ENCODE measurements around the gene RELN. TPM values are rescaled to one million over a fixed set of nuclear protein-coding genes. Genes with fewer than 3 reads are reported as not detected.

Gene RELN
- total and polyA plus RNA-seq, 10 of the 15 experiments (the other 5 are each of a cell fraction or from before 2014, with no cell fraction given): 0.11 to 0.21 TPM; not detected in 8

DNA sequence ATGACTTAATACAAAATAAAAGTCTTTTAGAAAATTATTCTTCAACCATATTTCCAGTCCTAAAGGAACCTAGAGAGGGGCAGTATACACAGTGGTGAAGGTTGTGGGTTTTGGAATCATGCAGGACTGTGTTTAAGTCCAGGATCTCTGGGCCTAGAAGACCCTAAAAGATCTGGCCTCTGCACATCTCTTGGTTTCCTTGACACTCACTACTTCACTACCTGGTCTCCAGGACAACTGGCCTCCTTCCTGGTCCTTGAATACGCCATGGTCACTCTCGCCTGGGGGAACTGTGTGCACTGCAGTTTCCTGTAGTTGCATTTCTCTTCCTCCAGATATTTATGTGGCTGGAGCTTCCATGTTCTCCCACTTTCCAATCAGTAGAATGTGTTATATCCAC lies 360.7 kb downstream of the RELN start:
- no peak for DNase-seq (ENCODE audit: low read depth, low spot score)

More for the DNA sequence above, 360.7 kb downstream of the RELN start:
- CTCF ChIA-PET: no interaction called here
- no peaks in the 10 kb centered on the region; a peak in 1 of 4 replicates for H3K27me3 ChIP-seq (replicated peaks in 1 of 2; ENCODE audit: control insufficient read depth in 2 of 2, insufficient read depth in 2 of 2, low read length in 1 of 2)
- H3K27ac ChIP-seq (ENCODE audit: control insufficient read depth, insufficient read depth): no peak overlapping the region
- RAD21 ChIA-PET (ENCODE audit: unreplicated experiment): no interaction called here
- H3K9ac ChIP-seq (ENCODE audit: control insufficient read depth, insufficient read depth, low read length): no peak overlapping the region
- no peaks in the 10 kb centered on the region for H3K79me2 ChIP-seq (ENCODE audit: control insufficient read depth, insufficient read depth, low read length)
- H3K4me3 ChIP-seq: no peak overlapping the region
- no peaks in the 10 kb centered on the region for H4K20me1 ChIP-seq (ENCODE audit: control insufficient read depth, insufficient read depth)
- in situ Hi-C loops (cut with MboI) (no loop called here), intact Hi-C loops (cut with micrococcal nuclease; ENCODE audit: unreplicated experiment) (no loop called here)
- TF ChIP-seq PBX3 (IDR thresholded peaks at IDR 0.05; ENCODE audit: insufficient replicate concordance, low read depth, low read length) (no peak), KAT2A (conservative IDR thresholded peaks at IDR 0.05; ENCODE audit: control insufficient read depth, low read depth, low read length) (no peak), E2F8 (IDR thresholded peaks at IDR 0.05; ENCODE audit: low read depth, partially characterized antibody) (no peak), SUPT20H (IDR thresholded peaks at IDR 0.05; ENCODE audit: borderline replicate concordance, control insufficient read depth, low read depth, low read length) (no peak), KDM1A (IDR thresholded peaks at IDR 0.05; ENCODE audit: borderline replicate concordance) (no peak), SMAD5 (IDR thresholded peaks at IDR 0.05; ENCODE audit: low read depth) (no peak), STAT3 (IDR thresholded peaks at IDR 0.05; ENCODE audit: low read depth, low read length) (no peak), POLR2AphosphoS2 (IDR thresholded peaks at IDR 0.05; ENCODE audit: low read depth, low read length) (no peak), SREBF1 (IDR thresholded peaks at IDR 0.05; ENCODE audit: low read length) (no peak), TCF12 (IDR thresholded peaks at IDR 0.05; ENCODE audit: low read depth, low read length) (no peak), RCOR1 (conservative IDR thresholded peaks at IDR 0.05; ENCODE audit: low read depth, low read length) (no peak), MYC (IDR thresholded peaks at IDR 0.05; ENCODE audit: insufficient read depth, insufficient read length, insufficient replicate concordance, low read length, severe bottlenecking) (no peak), DPF2 (IDR thresholded peaks at IDR 0.05) (no peak)
- TF ChIP-seq, protein P1, sequence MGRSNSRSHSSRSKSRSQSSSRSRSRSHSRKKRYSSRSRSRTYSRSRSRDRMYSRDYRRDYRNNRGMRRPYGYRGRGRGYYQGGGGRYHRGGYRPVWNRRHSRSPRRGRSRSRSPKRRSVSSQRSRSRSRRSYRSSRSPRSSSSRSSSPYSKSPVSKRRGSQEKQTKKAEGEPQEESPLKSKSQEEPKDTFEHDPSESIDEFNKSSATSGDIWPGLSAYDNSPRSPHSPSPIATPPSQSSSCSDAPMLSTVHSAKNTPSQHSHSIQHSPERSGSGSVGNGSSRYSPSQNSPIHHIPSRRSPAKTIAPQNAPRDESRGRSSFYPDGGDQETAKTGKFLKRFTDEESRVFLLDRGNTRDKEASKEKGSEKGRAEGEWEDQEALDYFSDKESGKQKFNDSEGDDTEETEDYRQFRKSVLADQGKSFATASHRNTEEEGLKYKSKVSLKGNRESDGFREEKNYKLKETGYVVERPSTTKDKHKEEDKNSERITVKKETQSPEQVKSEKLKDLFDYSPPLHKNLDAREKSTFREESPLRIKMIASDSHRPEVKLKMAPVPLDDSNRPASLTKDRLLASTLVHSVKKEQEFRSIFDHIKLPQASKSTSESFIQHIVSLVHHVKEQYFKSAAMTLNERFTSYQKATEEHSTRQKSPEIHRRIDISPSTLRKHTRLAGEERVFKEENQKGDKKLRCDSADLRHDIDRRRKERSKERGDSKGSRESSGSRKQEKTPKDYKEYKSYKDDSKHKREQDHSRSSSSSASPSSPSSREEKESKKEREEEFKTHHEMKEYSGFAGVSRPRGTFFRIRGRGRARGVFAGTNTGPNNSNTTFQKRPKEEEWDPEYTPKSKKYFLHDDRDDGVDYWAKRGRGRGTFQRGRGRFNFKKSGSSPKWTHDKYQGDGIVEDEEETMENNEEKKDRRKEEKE (IDR thresholded peaks at IDR 0.05): no peak
- H2AFZ ChIP-seq (ENCODE audit: control insufficient read depth, low read depth, low read length): no peak overlapping the region
- WGBS (ENCODE audit: insufficient coverage, insufficient replicate concordance, low lambda C conversion rate, missing lambda C conversion rate): 63% methylated on average over 2 of the region's 2 CpGs
- SMC1A ChIA-PET (ENCODE audit: uncharacterized antibody, unreplicated experiment): no interaction called here
- no peak overlapping the region for H3K4me2 ChIP-seq (ENCODE audit: control insufficient read depth, insufficient read depth)
- H3K9me3 ChIP-seq (replicated peaks; ENCODE audit: control insufficient read depth, insufficient read depth, low read length): no peaks in the 10 kb centered on the region
- ATAC-seq (no peak), FAIRE-seq (no peak)
- H3K36me3 ChIP-seq (ENCODE audit: control insufficient read depth in 2 of 2, insufficient read depth in 2 of 2, low read length in 1 of 2): no peaks in the 10 kb centered on the region
- POLR2A ChIA-PET: no interaction called here
- no peaks in the 10 kb centered on the region for H3K4me1 ChIP-seq (ENCODE audit: control insufficient read depth, insufficient read depth, low read length)
- BruUV-seq (replicated peaks): no TSS peak

Data from GM12878 (cell line).